ENCODE data around the gene NUDT14. TPM values are rescaled to one million over a fixed set of nuclear protein-coding genes. Genes with fewer than 3 reads are reported as not detected.

NUDT14 gene
- 8.6 and 9.6 TPM in 2 replicates for polyA plus RNA-seq (2013)

DNA sequence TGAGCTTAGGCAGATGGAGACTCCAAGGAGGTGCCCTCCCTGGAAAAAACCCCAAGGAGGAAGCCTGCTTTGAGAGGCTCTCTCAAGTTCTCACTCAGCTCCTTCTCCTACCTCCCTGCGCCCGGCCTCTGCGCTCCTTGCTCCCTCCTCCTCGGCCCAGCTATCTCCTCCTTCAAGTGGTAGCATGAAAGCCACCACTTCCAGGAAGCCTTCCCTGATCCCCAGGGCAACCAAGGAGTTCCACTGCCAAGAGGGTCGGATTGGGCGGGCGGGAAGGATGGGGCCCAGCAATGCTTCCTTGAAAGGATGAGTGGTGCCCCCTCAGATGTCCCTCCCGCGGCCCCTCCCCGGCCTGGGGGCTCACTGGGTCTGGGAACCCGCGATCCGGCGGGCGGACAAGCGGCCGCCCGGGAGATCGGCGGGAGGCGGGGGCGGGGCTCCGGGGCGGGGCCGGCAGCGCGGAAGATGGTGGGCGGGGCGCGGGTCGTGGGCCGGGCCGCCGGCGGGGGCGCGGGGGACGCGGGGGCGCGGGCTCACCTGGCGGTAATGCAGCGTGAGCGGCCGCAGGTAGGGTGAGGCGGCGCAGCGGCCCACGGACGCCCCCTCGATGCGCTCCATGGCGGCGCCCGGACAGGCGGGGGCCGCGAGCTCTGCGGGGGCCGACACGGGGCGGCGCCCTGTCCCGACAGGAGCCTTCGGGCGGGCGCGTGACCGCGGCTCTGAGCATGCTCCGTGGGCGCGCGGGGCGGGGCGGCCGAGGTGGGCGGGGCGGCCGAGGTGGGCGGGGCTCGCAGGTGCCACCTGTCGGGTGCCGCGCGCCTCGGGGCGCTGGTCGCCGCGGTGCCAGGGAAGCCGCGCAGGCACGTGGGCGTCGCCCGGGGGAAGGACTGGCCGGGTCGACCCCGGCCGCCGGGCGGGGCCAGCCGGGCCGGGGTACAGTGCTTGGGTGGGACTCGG lies at the start of gene NUDT14:
Gene NUDT14, minus strand, starts transcription at position 721 of the 957 bp plus-strand sequence. Its CDS starts 103 bp downstream, at position 618.
- peak in 1 of 2 donors; percentile 83 for DNase-seq
- Histone ChIP-seq H3K4me2 (ENCODE audit: low read length) (peak within 1 kb of the TSS; percentile 62), H3K4me1 (ENCODE audit: control insufficient read depth in 1 of 2, insufficient read depth in 2 of 2, low read length in 2 of 2) (peaks cover 2 to 6% of the 10 kb centered on the region in 2 experiments), H2AFZ (ENCODE audit: insufficient read depth, low read length, poor library complexity) (peak within 1 kb of the TSS; percentile 37), H3K4me3 (ENCODE audit: low read depth, low read length) (peak within 1 kb of the TSS; percentile 82), H3K23ac (ENCODE audit: low read length) (no peak within 1 kb of the TSS), H3K27me3 (ENCODE audit: insufficient read depth, low read length) (no peaks in the 10 kb centered on the region), H2BK120ac (ENCODE audit: insufficient read depth, low read length, poor library complexity) (peak within 1 kb of the TSS; percentile 67), H2BK5ac (ENCODE audit: low read depth, low read length, poor library complexity) (no peak within 1 kb of the TSS), H3K36me3 (ENCODE audit: control insufficient read depth in 1 of 2, insufficient read depth in 2 of 2, low read length in 2 of 2) (no peaks in the 10 kb centered on the region), H3K79me1 (ENCODE audit: low read length) (peaks cover 2% of the 10 kb centered on the region), H3K18ac (ENCODE audit: low read length) (no peak within 1 kb of the TSS), H3K79me2 (ENCODE audit: control insufficient read depth, insufficient read depth, low read length, poor library complexity) (peaks cover 3% of the 10 kb centered on the region), H4K8ac (ENCODE audit: low read depth, low read length) (peak within 1 kb of the TSS; percentile 67), H3K4ac (ENCODE audit: low read depth, low read length) (no peak within 1 kb of the TSS), H3K9ac (ENCODE audit: low read length) (no peak within 1 kb of the TSS), H2AK5ac (ENCODE audit: low read length) (no peak within 1 kb of the TSS), H3K27ac (ENCODE audit: low read depth, low read length) (no peak within 1 kb of the TSS), H4K12ac (ENCODE audit: low read depth, low read length) (peak within 1 kb of the TSS; percentile 23), H4K91ac (ENCODE audit: low read depth, low read length) (peak within 1 kb of the TSS; percentile 86), H3K14ac (ENCODE audit: low read length) (peak within 1 kb of the TSS; percentile 53), H2BK12ac (ENCODE audit: low read length) (no peak within 1 kb of the TSS), H3K9me3 (ENCODE audit: insufficient read depth, low read depth, low read length) (no peaks in the 10 kb centered on the region)
- no CpG with 5 or more reads among the region's 106 CpGs for WGBS (ENCODE audit: extremely low coverage, insufficient coverage, insufficient read length)

DNA sequence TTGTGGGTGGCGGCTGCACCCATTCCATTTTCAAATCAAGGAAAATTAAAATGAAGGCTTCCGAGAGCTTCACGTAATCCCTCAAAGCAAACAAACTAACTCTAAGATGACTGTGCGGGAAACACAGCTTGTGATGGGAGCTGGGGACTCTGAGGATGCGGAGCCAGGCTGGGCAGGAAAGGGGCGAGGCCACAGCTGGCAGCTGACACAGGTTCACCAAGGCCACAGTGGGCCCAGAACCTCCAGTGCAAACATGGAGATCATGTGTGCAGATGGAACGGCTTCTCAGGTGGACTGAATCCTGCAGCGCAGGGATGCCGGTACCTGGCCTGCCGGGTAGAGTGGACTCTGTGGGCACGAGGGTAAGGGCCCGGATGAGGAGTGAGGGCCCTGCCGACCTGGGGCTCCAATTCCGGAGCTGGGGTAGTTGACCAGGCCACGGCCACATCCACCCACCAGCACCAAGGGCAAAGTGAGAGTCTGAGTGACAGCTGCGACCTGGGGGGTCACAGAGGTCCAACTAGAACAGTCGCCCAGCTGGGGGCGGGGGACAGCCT lies 48.1 kb upstream of the NUDT14 start:
- H3K4me2 ChIP-seq (ENCODE audit: low read length) = no peak overlapping the region
- H3K79me2 ChIP-seq (ENCODE audit: control insufficient read depth, insufficient read depth, low read length, poor library complexity) = no peaks in the 10 kb centered on the region
- no peak overlapping the region for H3K27ac ChIP-seq (ENCODE audit: low read depth, low read length)
- no peak overlapping the region for H3K14ac ChIP-seq (ENCODE audit: low read length)
- H2AFZ ChIP-seq (ENCODE audit: insufficient read depth, low read length, poor library complexity) = no peak overlapping the region
- no peak overlapping the region for H3K4ac ChIP-seq (ENCODE audit: low read depth, low read length)
- H3K4me1 ChIP-seq (ENCODE audit: control insufficient read depth in 1 of 2, insufficient read depth in 2 of 2, low read length in 2 of 2) = no peaks in the 10 kb centered on the region
- no peak for DNase-seq
- H3K18ac ChIP-seq (ENCODE audit: low read length) = no peak overlapping the region
- no peak overlapping the region for H3K9ac ChIP-seq (ENCODE audit: low read length)
- peaks cover 2% of the 10 kb centered on the region for H3K9me3 ChIP-seq (ENCODE audit: insufficient read depth, low read depth, low read length)
- H3K36me3 ChIP-seq (ENCODE audit: control insufficient read depth in 1 of 2, insufficient read depth in 2 of 2, low read length in 2 of 2) = peaks cover 10% of the 10 kb centered on the region in 2 experiments
- no peak overlapping the region for H4K12ac ChIP-seq (ENCODE audit: low read depth, low read length)
- H3K4me3 ChIP-seq (ENCODE audit: low read depth, low read length) = no peak overlapping the region
- no peaks in the 10 kb centered on the region for H3K27me3 ChIP-seq (ENCODE audit: insufficient read depth, low read length)
- no peak overlapping the region for H2BK5ac ChIP-seq (ENCODE audit: low read depth, low read length, poor library complexity)
- H2AK5ac ChIP-seq (ENCODE audit: low read length) = no peak overlapping the region
- WGBS (ENCODE audit: extremely low coverage, insufficient coverage, insufficient read length) = no CpG with 5 or more reads among the region's 18 CpGs
- H4K91ac ChIP-seq (ENCODE audit: low read depth, low read length) = no peak overlapping the region
- no peak overlapping the region for H3K23ac ChIP-seq (ENCODE audit: low read length)
- no peaks in the 10 kb centered on the region for H3K79me1 ChIP-seq (ENCODE audit: low read length)
- H2BK12ac ChIP-seq (ENCODE audit: low read length) = no peak overlapping the region
- no peak overlapping the region for H4K8ac ChIP-seq (ENCODE audit: low read depth, low read length)
- no peak overlapping the region for H2BK120ac ChIP-seq (ENCODE audit: insufficient read depth, low read length, poor library complexity)

DNA sequence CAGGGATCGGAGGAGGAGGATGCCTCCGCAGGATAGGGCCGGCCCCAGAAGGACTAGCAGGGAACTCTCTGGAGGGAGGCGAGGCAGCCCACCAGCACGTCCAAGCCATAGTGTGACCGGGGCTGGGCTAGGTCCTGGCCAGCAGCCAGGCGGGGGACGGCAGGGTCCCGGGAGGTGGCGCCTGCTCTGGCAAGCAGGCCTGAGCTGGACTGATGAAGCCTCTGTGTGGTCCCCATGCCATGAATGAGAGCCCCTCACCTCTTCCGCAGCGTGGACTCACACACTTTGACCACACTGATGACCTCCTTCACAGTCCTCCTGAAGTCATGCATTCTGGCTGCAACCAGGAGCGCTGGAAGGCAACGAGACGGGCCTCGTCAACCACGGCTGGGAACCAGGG lies 47.5 kb upstream of the NUDT14 start:
- H3K4me2 ChIP-seq (ENCODE audit: low read length) = no peak overlapping the region
- no peak overlapping the region for H4K91ac ChIP-seq (ENCODE audit: low read depth, low read length)
- no CpG with 5 or more reads among the region's 17 CpGs for WGBS (ENCODE audit: extremely low coverage, insufficient coverage, insufficient read length)
- no peak overlapping the region for H3K4me3 ChIP-seq (ENCODE audit: low read depth, low read length)
- H3K23ac ChIP-seq (ENCODE audit: low read length) = no peak overlapping the region
- no peak overlapping the region for H3K4ac ChIP-seq (ENCODE audit: low read depth, low read length)
- H2BK120ac ChIP-seq (ENCODE audit: insufficient read depth, low read length, poor library complexity) = no peak overlapping the region
- H3K9ac ChIP-seq (ENCODE audit: low read length) = no peak overlapping the region
- no peak for DNase-seq
- H3K27me3 ChIP-seq (ENCODE audit: insufficient read depth, low read length) = no peaks in the 10 kb centered on the region
- no peak overlapping the region for H3K18ac ChIP-seq (ENCODE audit: low read length)
- no peaks in the 10 kb centered on the region for H3K79me2 ChIP-seq (ENCODE audit: control insufficient read depth, insufficient read depth, low read length, poor library complexity)
- no peak overlapping the region for H2BK5ac ChIP-seq (ENCODE audit: low read depth, low read length, poor library complexity)
- no peak overlapping the region for H3K14ac ChIP-seq (ENCODE audit: low read length)
- no peak overlapping the region for H2AFZ ChIP-seq (ENCODE audit: insufficient read depth, low read length, poor library complexity)
- H4K8ac ChIP-seq (ENCODE audit: low read depth, low read length) = no peak overlapping the region
- no peak overlapping the region for H4K12ac ChIP-seq (ENCODE audit: low read depth, low read length)
- no peaks in the 10 kb centered on the region for H3K4me1 ChIP-seq (ENCODE audit: control insufficient read depth in 1 of 2, insufficient read depth in 2 of 2, low read length in 2 of 2)
- H2AK5ac ChIP-seq (ENCODE audit: low read length) = no peak overlapping the region
- no peak overlapping the region for H3K27ac ChIP-seq (ENCODE audit: low read depth, low read length)
- peaks cover 2% of the 10 kb centered on the region for H3K9me3 ChIP-seq (ENCODE audit: insufficient read depth, low read depth, low read length)
- H2BK12ac ChIP-seq (ENCODE audit: low read length) = no peak overlapping the region
- no peaks in the 10 kb centered on the region for H3K79me1 ChIP-seq (ENCODE audit: low read length)
- H3K36me3 ChIP-seq (ENCODE audit: control insufficient read depth in 1 of 2, insufficient read depth in 2 of 2, low read length in 2 of 2) = peaks cover 10% of the 10 kb centered on the region in 2 experiments

DNA sequence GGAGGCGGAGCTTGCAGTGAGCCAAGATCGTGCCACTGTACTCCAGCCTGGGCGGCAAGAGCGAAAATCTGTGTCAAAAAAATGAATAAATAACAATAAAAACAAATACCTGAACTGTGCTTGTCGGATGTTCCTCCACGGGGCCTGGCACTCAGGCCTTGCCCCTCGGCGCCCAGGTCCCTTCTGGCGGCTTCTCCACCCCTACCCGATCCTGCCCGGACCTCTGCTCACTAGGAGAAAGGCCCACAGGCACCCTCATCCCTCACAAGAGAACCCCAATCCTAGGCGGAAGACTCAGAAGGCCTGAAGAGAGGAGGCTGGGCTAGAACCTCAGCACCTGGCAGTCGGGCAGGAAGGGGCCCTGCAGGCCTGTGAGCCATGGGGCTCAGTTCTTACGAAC lies 46.2 kb upstream of the NUDT14 start:
- H2BK120ac ChIP-seq (ENCODE audit: insufficient read depth, low read length, poor library complexity) = no peak overlapping the region
- no peaks in the 10 kb centered on the region for H3K4me1 ChIP-seq (ENCODE audit: control insufficient read depth in 1 of 2, insufficient read depth in 2 of 2, low read length in 2 of 2)
- H3K14ac ChIP-seq (ENCODE audit: low read length) = no peak overlapping the region
- no peak overlapping the region for H3K27ac ChIP-seq (ENCODE audit: low read depth, low read length)
- WGBS (ENCODE audit: extremely low coverage, insufficient coverage, insufficient read length) = no CpG with 5 or more reads among the region's 14 CpGs
- no peak overlapping the region for H2BK5ac ChIP-seq (ENCODE audit: low read depth, low read length, poor library complexity)
- H3K4ac ChIP-seq (ENCODE audit: low read depth, low read length) = no peak overlapping the region
- no peaks in the 10 kb centered on the region for H3K79me1 ChIP-seq (ENCODE audit: low read length)
- no peak overlapping the region for H4K12ac ChIP-seq (ENCODE audit: low read depth, low read length)
- peaks cover 13 to 14% of the 10 kb centered on the region in 2 experiments for H3K36me3 ChIP-seq (ENCODE audit: control insufficient read depth in 1 of 2, insufficient read depth in 2 of 2, low read length in 2 of 2)
- H3K4me2 ChIP-seq (ENCODE audit: low read length) = no peak overlapping the region
- DNase-seq = no peak
- H3K18ac ChIP-seq (ENCODE audit: low read length) = no peak overlapping the region
- no peak overlapping the region for H3K9ac ChIP-seq (ENCODE audit: low read length)
- no peaks in the 10 kb centered on the region for H3K27me3 ChIP-seq (ENCODE audit: insufficient read depth, low read length)
- H4K8ac ChIP-seq (ENCODE audit: low read depth, low read length) = no peak overlapping the region
- H2AK5ac ChIP-seq (ENCODE audit: low read length) = no peak overlapping the region
- H3K23ac ChIP-seq (ENCODE audit: low read length) = no peak overlapping the region
- H3K79me2 ChIP-seq (ENCODE audit: control insufficient read depth, insufficient read depth, low read length, poor library complexity) = no peaks in the 10 kb centered on the region
- H2BK12ac ChIP-seq (ENCODE audit: low read length) = no peak overlapping the region
- no peak overlapping the region for H3K4me3 ChIP-seq (ENCODE audit: low read depth, low read length)
- H2AFZ ChIP-seq (ENCODE audit: insufficient read depth, low read length, poor library complexity) = no peak overlapping the region
- no peak overlapping the region for H4K91ac ChIP-seq (ENCODE audit: low read depth, low read length)
- peaks cover 4% of the 10 kb centered on the region for H3K9me3 ChIP-seq (ENCODE audit: insufficient read depth, low read depth, low read length)
